Naive thymus-derived CD4-positive, alpha-beta T cell (primary cell): ENCODE results near the gene ARHGAP21. TPM values are rescaled to one million over a fixed set of nuclear protein-coding genes. Genes with fewer than 3 reads are reported as not detected.

ENCODE experiments used
- polyA plus RNA-seq, 2 donors: library from polyadenylated mRNA; unstranded; fragments of 300-500 nt; fragmentation: Illumina TruSeq; gene quantifications; one replicate each; pipeline ENCODE4 v1.2.3, GENCODE V29; 2021
- total RNA-seq, 6 experiments: library from RNA in 5 of 6; stranded (reverse) in 5 of 6; gene quantifications; 1 replicate in 5 of 6; 2 replicates in 1 of 6; pipeline ENCODE4 v1.2.3 and lab custom pipeline; 2021 to 2026

The ARHGAP21 gene
- total and polyA plus RNA-seq, 7 experiments from 2014 or later = 9.5 to 40.0 (median 32.9) TPM

Other genes with a start within 250 kb of the ARHGAP21 start
- 1 to 10 TPM in 1 of 5 experiments, under 1 TPM in 4; 0.51 to 1.7 (median 0.88) TPM for gene PRTFDC1, start 228.7 kb upstream of the ARHGAP21 start, total RNA-seq
- gene PRTFDC1, start 228.7 kb upstream of the ARHGAP21 start, polyA plus RNA-seq = under 1 TPM; 0.13 to 0.69 TPM